K562 (cell line): ENCODE data around the gene PRDM15. TPM values are rescaled to one million over a fixed set of nuclear protein-coding genes. Genes with fewer than 3 reads are reported as not detected.

Experiments used
- ARHGAP35 ChIP-seq: fragments of 450-650 bp; IDR thresholded peaks from 2 replicates; pipeline ENCODE4 v1.6.1; 2018; ENCODE audit not compliant: partially characterized antibody
- ATF6 ChIP-seq: sonication (generic); formaldehyde crosslinking; IDR thresholded peaks from 2 replicates; pipeline ENCODE4 v1.4.0; 2020; ENCODE audit warnings: mild to moderate bottlenecking, missing genetic modification reagents
- CHD2 ChIP-seq: IDR thresholded peaks from 2 replicates; pipeline ENCODE4 v1.6.1; 2011; ENCODE audit warnings: low read depth, low read length
- E2F6 ChIP-seq, 2 experiments: IDR thresholded peaks; 2 replicates each; pipeline ENCODE4 v1.6.1; 2011; ENCODE audit warnings: borderline replicate concordance in 1 of 2, control low read depth in 1 of 2, low read depth in 1 of 2, low read length in 1 of 2, mild to moderate bottlenecking in 1 of 2, mixed read lengths in 1 of 2, moderate library complexity in 1 of 2; ENCODE audit not compliant: insufficient read depth in 1 of 2, insufficient read length in 1 of 2, poor library complexity in 1 of 2, severe bottlenecking in 1 of 2; ENCODE audit errors: extremely low read depth in 1 of 2
- EGR1 ChIP-seq: fragments of 450-650 bp; conservative IDR thresholded peaks from 2 replicates; pipeline ENCODE4 v1.6.1; 2017; ENCODE audit warnings: mild to moderate bottlenecking
- FOXM1 ChIP-seq, 2 experiments: fragments of 450-650 bp in 1 of 2; sonication (generic) in 1 of 2; formaldehyde crosslinking in 1 of 2; IDR thresholded peaks; 2 replicates each; pipeline versions ENCODE4 v1.6.1 to v1.9.0; 2017 to 2022; ENCODE audit warnings: low read depth in 2 of 2, mild to moderate bottlenecking in 2 of 2, missing genetic modification reagents in 1 of 2, moderate library complexity in 1 of 2
- HBP1 ChIP-seq: fragments of 450-650 bp; formaldehyde crosslinking; IDR thresholded peaks from 2 replicates; pipeline ENCODE4 v1.4.0; 2022; ENCODE audit warnings: missing genetic modification characterization
- KDM5B ChIP-seq: fragments of 200-600 bp; sonication (generic); IDR thresholded peaks from 2 replicates; pipeline ENCODE4 v1.6.1; 2012; ENCODE audit warnings: low read depth, mild to moderate bottlenecking, moderate library complexity, low read length, control low read depth, inconsistent platforms; ENCODE audit not compliant: insufficient replicate concordance
- MLLT1 ChIP-seq, 2 experiments: fragments of 450-650 bp; IDR thresholded peaks; 2 replicates each; pipeline ENCODE4 v1.6.1; 2016
- NFRKB ChIP-seq: fragments of 450-650 bp; IDR thresholded peaks from 2 replicates; pipeline ENCODE4 v1.6.1; 2016; ENCODE audit warnings: low read depth
- PBX2 ChIP-seq, 2 experiments: IDR thresholded peaks in 1 of 2; conservative IDR thresholded peaks in 1 of 2; 2 replicates each; pipeline ENCODE4 v1.6.1; 2016; ENCODE audit warnings: low read depth in 2 of 2, mild to moderate bottlenecking in 1 of 2, missing compliant biosample characterization in 1 of 2, missing genetic modification characterization in 1 of 2, moderate library complexity in 1 of 2
- POLR3G ChIP-seq: IDR thresholded peaks from 2 replicates; pipeline ENCODE4 v1.6.1; 2011; ENCODE audit not compliant: insufficient read length, insufficient replicate concordance; ENCODE audit errors: extremely low read depth
- PTTG1 ChIP-seq: fragments of 450-650 bp; IDR thresholded peaks from 2 replicates; pipeline ENCODE4 v1.6.1; 2016; ENCODE audit warnings: low read depth, mild to moderate bottlenecking, missing genetic modification characterization, missing compliant biosample characterization
- TBP ChIP-seq: optimal IDR thresholded peaks from 2 replicates; pipeline ENCODE3; 2011; ENCODE audit warnings: low read depth, low read length, improper control_type of control experiment
- polyA plus RNA-seq, 8 experiments: library from polyadenylated mRNA; depleted of rRNA in 4 of 8; stranded (reverse) in 5 of 8; unstranded in 3 of 8; fragments of >200 nt; fragmentation: Nextera tagmentation in 2 of 8; fragmentation: Illumina TruSeq in 1 of 8; extraction: Ambion mirVana in 2 of 8; extraction: Trizol in 1 of 8; gene quantifications; 2 replicates each; pipeline versions ENCODE4 v1.2.1 to v1.2.3, GENCODE V29; 2011 to 2014; ENCODE audit warnings: inconsistent platforms in 1 of 8, missing spikeins in 1 of 8
- total RNA-seq, 7 experiments: library from RNA; depleted of rRNA in 6 of 7; stranded (reverse); fragments of >200 nt in 6 of 7; fragmentation: Illumina TruSeq in 2 of 7; extraction: Trizol in 2 of 7; gene quantifications; 2 replicates each; pipeline versions ENCODE4 v1.2.1 to v1.2.3, GENCODE V29; 2011 to 2021; ENCODE audit warnings: low replicate concordance in 1 of 7

Gene PRDM15
- total and polyA plus RNA-seq, 9 of the 15 experiments (the other 6 are each of a cell fraction or from before 2014, with no cell fraction given), result 0.93 to 9.2 (median 6.2) TPM

- TF ChIP-seq HBP1 (CRISPR knock-in tag) (no peak), PBX2 (CRISPR knock-in tag; IDR thresholded peaks at IDR 0.05; ENCODE audit: low read depth) (no peak), PBX2 (tag; conservative IDR thresholded peaks at IDR 0.05; ENCODE audit: low read depth) (no peak; the same call in 1 of the 2 replicates), PTTG1 (tag) (no peak), FOXM1 (IDR thresholded peaks at IDR 0.05; ENCODE audit: low read depth) (peak; percentile 63), FOXM1 (CRISPR knock-in tag; IDR thresholded peaks at IDR 0.05; ENCODE audit: low read depth) (no peak), KDM5B (peak; percentile 61), TBP (peak; percentile 44), E2F6 (IDR thresholded peaks at IDR 0.05; ENCODE audit: borderline replicate concordance in 1 of 2, extremely low read depth in 1 of 2, insufficient read depth in 1 of 2, insufficient read length in 1 of 2, low read depth in 1 of 2, low read length in 1 of 2, poor library complexity in 1 of 2, severe bottlenecking in 1 of 2) (peak in 1 of 2 experiments; percentile 31), ATF6 (no peak), MLLT1 (IDR thresholded peaks at IDR 0.05) (no peak), CHD2 (no peak; the same call in 1 of the 2 replicates), POLR3G (no peak), NFRKB (no peak), EGR1 (no peak), ARHGAP35 (no peak)
These were observed 978 bp downstream of the PRDM15 start (continued) for GRCh38 chr21:41877901-41878830.
